Hepatocyte (in vitro differentiated cells): ENCODE data around the gene XPO4. TPM values are rescaled to one million over a fixed set of nuclear protein-coding genes. Genes with fewer than 3 reads are reported as not detected.
"Not testable (repeated sequence)": the region's sequence is repeated elsewhere in the genome, so short reads cannot be mapped to it uniquely, and the experiment has no call there.

Source experiments
- DNase-seq: peaks from one replicate; pipeline ENCODE4 v3.0.0-alpha.2; 2016; ENCODE audit warnings: low spot score
- H2AFZ ChIP-seq: fragments of 200-600 bp; sonication (generic); 2 replicates; pipeline ENCODE4 v1.6.0; 2016; ENCODE audit warnings: antibody characterized with exemption, mild to moderate bottlenecking
- H3K27ac ChIP-seq: fragments of 200-600 bp; sonication (generic); 2 replicates; pipeline ENCODE4 v1.5.1; 2016; ENCODE audit warnings: mild to moderate bottlenecking
- H3K27me3 ChIP-seq: fragments of 200-600 bp; sonication (generic); 2 replicates; pipeline ENCODE4 v1.6.1; 2016
- H3K36me3 ChIP-seq: fragments of 200-600 bp; sonication (generic); replicated peaks from 2 replicates; pipeline ENCODE4 v1.5.1; 2016; ENCODE audit warnings: low read depth; ENCODE audit not compliant: insufficient read depth
- H3K4me1 ChIP-seq: fragments of 200-600 bp; sonication (generic); 2 replicates; pipeline ENCODE4 v1.5.1; 2016; ENCODE audit warnings: mild to moderate bottlenecking, moderate library complexity; ENCODE audit not compliant: insufficient read depth
- H3K4me2 ChIP-seq: fragments of 200-600 bp; sonication (generic); 2 replicates; pipeline ENCODE4 v1.6.0; 2016
- H3K4me3 ChIP-seq: fragments of 200-600 bp; sonication (generic); 2 replicates; pipeline ENCODE4 v1.5.1; 2016; ENCODE audit warnings: mild to moderate bottlenecking
- H3K79me2 ChIP-seq: fragments of 200-600 bp; sonication (generic); 2 replicates; pipeline ENCODE4 v1.6.0; 2017; ENCODE audit warnings: mild to moderate bottlenecking
- H3K9me2 ChIP-seq: fragments of 200-600 bp; sonication (generic); replicated peaks from 2 replicates; pipeline ENCODE4 v1.6.0; 2017; ENCODE audit warnings: mild to moderate bottlenecking; ENCODE audit not compliant: insufficient read depth
- H3K9me3 ChIP-seq: fragments of 200-600 bp; sonication (generic); 2 replicates; pipeline ENCODE4 v1.5.1; 2016; ENCODE audit warnings: low read depth, mild to moderate bottlenecking
- H4K20me1 ChIP-seq: fragments of 200-600 bp; sonication (generic); 2 replicates; pipeline ENCODE4 v1.6.0; 2016; ENCODE audit warnings: mild to moderate bottlenecking; ENCODE audit not compliant: insufficient read depth, poor library complexity, severe bottlenecking
- CTCF ChIP-seq: fragments of 200-600 bp; sonication (generic); IDR thresholded peaks from 2 replicates; pipeline ENCODE4 v1.5.1; 2016; ENCODE audit warnings: antibody characterized with exemption, mild to moderate bottlenecking; ENCODE audit not compliant: poor library complexity
- EZH2 ChIP-seq: fragments of 200-600 bp; sonication (generic); IDR thresholded peaks from 2 replicates; pipeline ENCODE4 v1.6.1; 2016; ENCODE audit warnings: antibody characterized with exemption, mild to moderate bottlenecking, borderline replicate concordance
- EZH2phosphoT487 ChIP-seq: fragments of 200-600 bp; sonication (generic); IDR thresholded peaks from one replicate; pipeline ENCODE4 v1.6.1; 2018; ENCODE audit warnings: antibody characterized with exemption, mild to moderate bottlenecking, low read depth, moderate library complexity; ENCODE audit not compliant: unreplicated experiment, severe bottlenecking
- WGBS: methylation state at CpG from one replicate; pipeline ENCODE4 v1.1.6; 2016; ENCODE audit warnings: low lambda C conversion rate; ENCODE audit errors: missing lambda C conversion rate; 5-methylcytosine and 5-hydroxymethylcytosine counted together
- polyA plus RNA-seq: library from polyadenylated mRNA; unstranded; fragments of >200 nt; fragmentation: Nextera tagmentation; extraction: Ambion mirVana; gene quantifications from 2 replicates; pipeline ENCODE4 v1.2.1, GENCODE V29; 2016
- total RNA-seq: library from RNA; depleted of rRNA; stranded (reverse); fragments of >200 nt; gene quantifications from 2 replicates; pipeline ENCODE4 v1.2.3, GENCODE V29; 2014

Gene XPO4
- total and polyA plus RNA-seq, 2 experiments from 2014 or later: 3.4 to 20.7 TPM

- Histone ChIP-seq H3K79me2 (no peaks in the 10 kb centered on the region), H3K27ac (no peak overlapping the region), H4K20me1 (no peaks in the 10 kb centered on the region), H3K4me1 (no peaks in the 10 kb centered on the region), H3K4me2 (no peak overlapping the region), H3K9me2 (no peaks in the 10 kb centered on the region), H3K9me3 (no peaks in the 10 kb centered on the region), H2AFZ (no peak overlapping the region), H3K36me3 (no peaks in the 10 kb centered on the region), H3K27me3 (no peaks in the 10 kb centered on the region), H3K4me3 (no peak overlapping the region)
- TF ChIP-seq CTCF: peak; percentile 94
- TF ChIP-seq EZH2: no peak
- WGBS: 32% methylated on average over 3 of the region's 3 CpGs
- peak; percentile 90 for DNase-seq
Observed at GRCh38 chr13:20924758-20925394, 22.3 kb upstream of the XPO4 start.

- no peak for TF ChIP-seq EZH2
- no peak for TF ChIP-seq CTCF
- no peak for TF ChIP-seq EZH2phosphoT487
- Histone ChIP-seq H3K79me2 (no peaks in the 10 kb centered on the region), H3K4me3 (no peak overlapping the region), H4K20me1 (no peaks in the 10 kb centered on the region), H3K4me2 (no peak overlapping the region), H3K9me3 (no peaks in the 10 kb centered on the region), H3K36me3 (no peaks in the 10 kb centered on the region), H3K27ac (no peak overlapping the region), H3K4me1 (no peaks in the 10 kb centered on the region), H2AFZ (no peak overlapping the region), H3K9me2 (no peaks in the 10 kb centered on the region), H3K27me3 (no peaks in the 10 kb centered on the region)
- DNase-seq: no peak
- WGBS: 96% methylated on average over 4 of the region's 4 CpGs
Observed at GRCh38 chr13:20923272-20923671, 20.7 kb upstream of the XPO4 start.

- Histone ChIP-seq H4K20me1 (no peaks in the 10 kb centered on the region), H3K4me3 (no peak overlapping the region), H3K36me3 (no peaks in the 10 kb centered on the region), H3K9me2 (no peaks in the 10 kb centered on the region), H3K4me2 (no peak overlapping the region), H3K4me1 (no peaks in the 10 kb centered on the region), H3K27ac (no peak overlapping the region), H2AFZ (no peak overlapping the region), H3K79me2 (no peaks in the 10 kb centered on the region), H3K27me3 (no peaks in the 10 kb centered on the region), H3K9me3 (no peaks in the 10 kb centered on the region)
- TF ChIP-seq CTCF (no peak), EZH2phosphoT487 (no peak), EZH2 (no peak)
- WGBS: 92% methylated on average over 4 of the region's 4 CpGs
- DNase-seq: no peak
Observed at GRCh38 chr13:20921572-20921971, 19.0 kb upstream of the XPO4 start.

GRCh38 chr13:20915676-20916075 is 13.1 kb upstream of the XPO4 start:
- DNase-seq, H4K20me1 ChIP-seq, H3K4me1 ChIP-seq, H3K4me2 ChIP-seq, H3K79me2 ChIP-seq, H3K4me3 ChIP-seq, H3K9me3 ChIP-seq, H3K36me3 ChIP-seq, H2AFZ ChIP-seq, H3K27me3 ChIP-seq, H3K27ac ChIP-seq, H3K9me2 ChIP-seq: not testable (repeated sequence)
- 95% methylated on average over 6 of the region's 6 CpGs for WGBS
